ENCODE measurements around the gene TSACC. TPM values are rescaled to one million over a fixed set of nuclear protein-coding genes. Genes with fewer than 3 reads are reported as not detected.

Gene TSACC
- total RNA-seq, 1 experiment from 2014 or later = 3.6 TPM

GRCh38 chr1:156379420-156380165 lies 41.3 kb downstream of the TSACC start:
- Histone ChIP-seq H3K4me1 (ENCODE audit: control insufficient read depth, insufficient read depth, low read length) (no peaks in the 10 kb centered on the region), H3K36me3 (ENCODE audit: control insufficient read depth, insufficient read depth, low read length) (no peaks in the 10 kb centered on the region), H3K27me3 (ENCODE audit: control insufficient read depth, insufficient read depth, low read length) (no peaks in the 10 kb centered on the region), H3K9me3 (ENCODE audit: control insufficient read depth, insufficient read depth, low read depth, low read length) (no peaks in the 10 kb centered on the region), H3K27ac (ENCODE audit: low read length) (no peak overlapping the region), H3K4me3 (ENCODE audit: low read depth in 2 of 2, low read length in 2 of 2) (no peak overlapping the region)
- no TSS peak for BruUV-seq (replicated peaks)
- ATAC-seq (no peak), DNase-seq (ENCODE audit: low read depth, low spot score) (no peak)
- in situ Hi-C loops (cut with HindIII; ENCODE audit: low pct_unique_long_range_greater_than_20kb, low sequenced_read_pairs) (no loop called here), intact Hi-C loops (cut with micrococcal nuclease; ENCODE audit: unreplicated experiment) (no loop called here)
- ChIA-PET POLR2A (no interaction called here), CTCF (interaction anchor here (1.6 kb wide), 1 partner anchor 66 kb away, joined by 14 read pairs; no protein-coding TSS in a partner anchor)
- TF ChIP-seq, protein P1, sequence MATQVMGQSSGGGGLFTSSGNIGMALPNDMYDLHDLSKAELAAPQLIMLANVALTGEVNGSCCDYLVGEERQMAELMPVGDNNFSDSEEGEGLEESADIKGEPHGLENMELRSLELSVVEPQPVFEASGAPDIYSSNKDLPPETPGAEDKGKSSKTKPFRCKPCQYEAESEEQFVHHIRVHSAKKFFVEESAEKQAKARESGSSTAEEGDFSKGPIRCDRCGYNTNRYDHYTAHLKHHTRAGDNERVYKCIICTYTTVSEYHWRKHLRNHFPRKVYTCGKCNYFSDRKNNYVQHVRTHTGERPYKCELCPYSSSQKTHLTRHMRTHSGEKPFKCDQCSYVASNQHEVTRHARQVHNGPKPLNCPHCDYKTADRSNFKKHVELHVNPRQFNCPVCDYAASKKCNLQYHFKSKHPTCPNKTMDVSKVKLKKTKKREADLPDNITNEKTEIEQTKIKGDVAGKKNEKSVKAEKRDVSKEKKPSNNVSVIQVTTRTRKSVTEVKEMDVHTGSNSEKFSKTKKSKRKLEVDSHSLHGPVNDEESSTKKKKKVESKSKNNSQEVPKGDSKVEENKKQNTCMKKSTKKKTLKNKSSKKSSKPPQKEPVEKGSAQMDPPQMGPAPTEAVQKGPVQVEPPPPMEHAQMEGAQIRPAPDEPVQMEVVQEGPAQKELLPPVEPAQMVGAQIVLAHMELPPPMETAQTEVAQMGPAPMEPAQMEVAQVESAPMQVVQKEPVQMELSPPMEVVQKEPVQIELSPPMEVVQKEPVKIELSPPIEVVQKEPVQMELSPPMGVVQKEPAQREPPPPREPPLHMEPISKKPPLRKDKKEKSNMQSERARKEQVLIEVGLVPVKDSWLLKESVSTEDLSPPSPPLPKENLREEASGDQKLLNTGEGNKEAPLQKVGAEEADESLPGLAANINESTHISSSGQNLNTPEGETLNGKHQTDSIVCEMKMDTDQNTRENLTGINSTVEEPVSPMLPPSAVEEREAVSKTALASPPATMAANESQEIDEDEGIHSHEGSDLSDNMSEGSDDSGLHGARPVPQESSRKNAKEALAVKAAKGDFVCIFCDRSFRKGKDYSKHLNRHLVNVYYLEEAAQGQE (IDR thresholded peaks at IDR 0.05; ENCODE audit: insufficient read depth in 1 of 2, low read depth in 2 of 2, low read length in 1 of 2) = no peak
- TF ChIP-seq, protein P2, sequence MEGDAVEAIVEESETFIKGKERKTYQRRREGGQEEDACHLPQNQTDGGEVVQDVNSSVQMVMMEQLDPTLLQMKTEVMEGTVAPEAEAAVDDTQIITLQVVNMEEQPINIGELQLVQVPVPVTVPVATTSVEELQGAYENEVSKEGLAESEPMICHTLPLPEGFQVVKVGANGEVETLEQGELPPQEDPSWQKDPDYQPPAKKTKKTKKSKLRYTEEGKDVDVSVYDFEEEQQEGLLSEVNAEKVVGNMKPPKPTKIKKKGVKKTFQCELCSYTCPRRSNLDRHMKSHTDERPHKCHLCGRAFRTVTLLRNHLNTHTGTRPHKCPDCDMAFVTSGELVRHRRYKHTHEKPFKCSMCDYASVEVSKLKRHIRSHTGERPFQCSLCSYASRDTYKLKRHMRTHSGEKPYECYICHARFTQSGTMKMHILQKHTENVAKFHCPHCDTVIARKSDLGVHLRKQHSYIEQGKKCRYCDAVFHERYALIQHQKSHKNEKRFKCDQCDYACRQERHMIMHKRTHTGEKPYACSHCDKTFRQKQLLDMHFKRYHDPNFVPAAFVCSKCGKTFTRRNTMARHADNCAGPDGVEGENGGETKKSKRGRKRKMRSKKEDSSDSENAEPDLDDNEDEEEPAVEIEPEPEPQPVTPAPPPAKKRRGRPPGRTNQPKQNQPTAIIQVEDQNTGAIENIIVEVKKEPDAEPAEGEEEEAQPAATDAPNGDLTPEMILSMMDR (IDR thresholded peaks at IDR 0.05) = no peak
- TF ChIP-seq TCF7L2 (IDR thresholded peaks at IDR 0.05; ENCODE audit: low read depth, low read length) (no peak), SIN3A (IDR thresholded peaks at IDR 0.05; ENCODE audit: borderline replicate concordance, insufficient read depth, low read depth, low read length) (no peak), POLR2AphosphoS5 (IDR thresholded peaks at IDR 0.05; ENCODE audit: low read depth, low read length) (no peak)

DNA sequence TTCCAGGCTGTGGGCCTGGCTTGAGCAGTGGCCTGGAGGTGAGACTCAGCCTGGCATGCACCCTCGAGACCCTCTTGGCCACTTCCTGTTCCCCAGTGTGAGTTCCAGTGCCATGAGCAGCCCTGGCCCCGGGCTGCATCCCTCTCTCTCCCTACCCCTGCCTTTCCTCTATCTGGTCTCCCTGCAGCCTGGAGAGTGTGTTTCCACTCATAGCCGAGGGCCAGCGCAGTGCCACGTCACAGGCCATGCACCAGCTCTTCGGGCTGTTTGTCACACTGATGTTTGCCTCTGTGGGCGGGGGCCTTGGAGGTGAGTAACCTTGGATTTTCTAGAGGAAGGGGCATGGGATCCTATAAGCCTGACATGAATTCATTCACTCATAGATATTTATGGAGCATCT lies 44.2 kb downstream of the TSACC start:
- intact Hi-C loops (cut with micrococcal nuclease; ENCODE audit: unreplicated experiment) (loop anchor here (2.0 kb wide), 1 partner anchor 226 kb away; no protein-coding TSS in a partner anchor), in situ Hi-C loops (cut with HindIII; ENCODE audit: low pct_unique_long_range_greater_than_20kb, low sequenced_read_pairs) (no loop called here)
- no TSS peak for BruUV-seq (replicated peaks)
- Histone ChIP-seq H3K36me3 (ENCODE audit: control insufficient read depth, insufficient read depth, low read length) (no peaks in the 10 kb centered on the region), H3K27ac (ENCODE audit: low read length) (no peak overlapping the region), H3K27me3 (ENCODE audit: control insufficient read depth, insufficient read depth, low read length) (no peaks in the 10 kb centered on the region), H3K9me3 (ENCODE audit: control insufficient read depth, insufficient read depth, low read depth, low read length) (no peaks in the 10 kb centered on the region), H3K4me3 (ENCODE audit: low read depth in 2 of 2, low read length in 2 of 2) (no peak overlapping the region), H3K4me1 (ENCODE audit: control insufficient read depth, insufficient read depth, low read length) (no peaks in the 10 kb centered on the region)
- POLR2A ChIA-PET = no interaction called here
- DNase-seq (ENCODE audit: low read depth, low spot score) (no peak), ATAC-seq (peak; percentile 22)
- TF ChIP-seq TCF7L2 (IDR thresholded peaks at IDR 0.05; ENCODE audit: low read depth, low read length) = no peak
- TF ChIP-seq SIN3A (IDR thresholded peaks at IDR 0.05; ENCODE audit: borderline replicate concordance, insufficient read depth, low read depth, low read length) = no peak
- TF ChIP-seq POLR2AphosphoS5 (IDR thresholded peaks at IDR 0.05; ENCODE audit: low read depth, low read length) = no peak
- TF ChIP-seq, protein P2 (IDR thresholded peaks at IDR 0.05) = no peak
- TF ChIP-seq, protein P1 (IDR thresholded peaks at IDR 0.05; ENCODE audit: insufficient read depth in 1 of 2, low read depth in 2 of 2, low read length in 1 of 2) = no peak
- CTCF ChIA-PET = interaction anchor here (1.3 to 2.1 kb wide), 2 partner anchors 60 to 63 kb away, joined by 4 to 7 read pairs; no protein-coding TSS in a partner anchor

Data from Panc1 (cell line).